GM23338 (cell line): ENCODE results near the gene TNFRSF4. TPM values are rescaled to one million over a fixed set of nuclear protein-coding genes. Genes with fewer than 3 reads are reported as not detected.

ENCODE experiments used
- ATAC-seq: fragments of 200-7000 bp; cut with Tn5 transposase; 3 replicates; pipeline ENCODE4 v1.9.1; 2020
- DNase-seq: peaks from one replicate; pipeline ENCODE4 v3.0.0-alpha.2; 2015; ENCODE audit warnings: low spot score
- H2AFZ ChIP-seq: fragments of 200-600 bp; sonication (generic); 2 replicates; pipeline ENCODE4 v1.8.0; 2016; ENCODE audit warnings: antibody characterized with exemption, mild to moderate bottlenecking, moderate library complexity
- H3F3A ChIP-seq: fragments of 200-600 bp; sonication (generic); replicated peaks from 2 replicates; pipeline ENCODE4 v1.8.0; 2017; ENCODE audit warnings: antibody characterized with exemption, mixed run types, low read depth
- H3K27ac ChIP-seq: fragments of 200-600 bp; sonication (generic); 2 replicates; pipeline ENCODE4 v1.6.1; 2016; ENCODE audit warnings: low read depth
- H3K27me3 ChIP-seq: fragments of 200-600 bp; sonication (generic); 2 replicates; pipeline ENCODE4 v1.8.0; 2016; ENCODE audit warnings: mild to moderate bottlenecking, mixed run types, moderate library complexity; ENCODE audit not compliant: insufficient read depth
- H3K36me3 ChIP-seq: fragments of 200-600 bp; sonication (generic); 2 replicates; pipeline ENCODE4 v1.8.0; 2016; ENCODE audit warnings: mild to moderate bottlenecking; ENCODE audit not compliant: insufficient read depth
- H3K4me1 ChIP-seq: fragments of 200-600 bp; sonication (generic); 2 replicates; pipeline ENCODE4 v1.8.0; 2016; ENCODE audit warnings: mild to moderate bottlenecking, moderate library complexity; ENCODE audit not compliant: insufficient read depth
- H3K4me2 ChIP-seq: fragments of 200-600 bp; sonication (generic); 2 replicates; pipeline ENCODE4 v1.7.1; 2017; ENCODE audit warnings: mixed run types
- H3K4me3 ChIP-seq: fragments of 200-600 bp; sonication (generic); 2 replicates; pipeline ENCODE4 v1.6.1; 2016; ENCODE audit warnings: mixed run types
- H3K79me2 ChIP-seq: fragments of 200-600 bp; sonication (generic); replicated peaks from 2 replicates; pipeline ENCODE4 v1.8.0; 2017; ENCODE audit warnings: mild to moderate bottlenecking; ENCODE audit not compliant: insufficient read depth
- H3K9me2 ChIP-seq: fragments of 200-600 bp; sonication (generic); 2 replicates; pipeline ENCODE4 v1.8.0; 2017; ENCODE audit not compliant: insufficient read depth
- H4K20me1 ChIP-seq: fragments of 200-600 bp; sonication (generic); replicated peaks from 2 replicates; pipeline ENCODE4 v1.8.0; 2017; ENCODE audit warnings: mild to moderate bottlenecking; ENCODE audit not compliant: insufficient read depth
- H3K27ac Mint-ChIP-seq: 2 replicates; pipeline ENCODE4 v1.8.0; 2020; ENCODE audit warnings: inconsistent platforms, mild to moderate bottlenecking, moderate library complexity, mixed read lengths
- H3K27me3 Mint-ChIP-seq: 3 replicates; pipeline ENCODE4 v1.8.0; 2022; ENCODE audit warnings: low read depth, mild to moderate bottlenecking, moderate library complexity, mixed read lengths, inconsistent platforms; ENCODE audit not compliant: insufficient read depth, poor library complexity
- H3K36me3 Mint-ChIP-seq: 3 replicates; pipeline ENCODE4 v1.8.0; 2021; ENCODE audit warnings: low read depth, mild to moderate bottlenecking, inconsistent platforms, moderate library complexity, mixed read lengths
- H3K4me1 Mint-ChIP-seq: 3 replicates; pipeline ENCODE4 v1.8.0; 2020; ENCODE audit warnings: mild to moderate bottlenecking, inconsistent platforms, mixed read lengths
- H3K4me3 Mint-ChIP-seq: 3 replicates; pipeline ENCODE4 v1.8.0; 2021; ENCODE audit warnings: moderate library complexity, mild to moderate bottlenecking, inconsistent platforms, mixed read lengths
- H3K9me3 Mint-ChIP-seq: 3 replicates; pipeline ENCODE4 v1.8.0; 2020; ENCODE audit warnings: moderate library complexity, mild to moderate bottlenecking, inconsistent platforms, mixed read lengths
- CREB1 ChIP-seq: fragments of 250-450 bp; sonication (Bioruptor Pico); IDR thresholded peaks from 2 replicates; pipeline ENCODE4 v1.5.0; 2020; ENCODE audit warnings: low read depth, mild to moderate bottlenecking, moderate library complexity
- CTCF ChIP-seq, 2 experiments: fragments of 200-600 bp in 1 of 2; sonication (generic) in 1 of 2; conservative IDR thresholded peaks; 2 replicates each; pipeline versions ENCODE4 v1.5.1 to v1.6.1; 2016 to 2017; ENCODE audit warnings: antibody characterized with exemption in 2 of 2, low read depth in 2 of 2, mild to moderate bottlenecking in 2 of 2, moderate library complexity in 1 of 2
- ETS1 ChIP-seq: IDR thresholded peaks from 2 replicates; pipeline ENCODE4 v1.6.1; 2016; ENCODE audit warnings: antibody characterized with exemption
- EZH2 ChIP-seq: fragments of 200-600 bp; sonication (generic); IDR thresholded peaks from one replicate; pipeline ENCODE4 v1.8.0; 2017; ENCODE audit warnings: antibody characterized with exemption, mild to moderate bottlenecking, low read depth; ENCODE audit not compliant: unreplicated experiment
- EZH2phosphoT487 ChIP-seq: fragments of 200-600 bp; sonication (generic); IDR thresholded peaks from one replicate; pipeline ENCODE4 v1.8.1; 2018; ENCODE audit warnings: antibody characterized with exemption; ENCODE audit not compliant: unreplicated experiment
- JUNB ChIP-seq: IDR thresholded peaks from one replicate; pipeline ENCODE4 v1.6.1; 2016; ENCODE audit warnings: antibody characterized with exemption; ENCODE audit not compliant: unreplicated experiment
- NANOG ChIP-seq: IDR thresholded peaks from 2 replicates; pipeline ENCODE4 v1.6.1; 2016; ENCODE audit warnings: antibody characterized with exemption, borderline replicate concordance
- POLR2AphosphoS5 ChIP-seq: IDR thresholded peaks from 2 replicates; pipeline ENCODE4 v1.6.1; 2016; ENCODE audit warnings: antibody characterized with exemption, low read depth
- REST ChIP-seq: IDR thresholded peaks from one replicate; pipeline ENCODE4 v1.6.1; 2018; ENCODE audit warnings: antibody characterized with exemption; ENCODE audit not compliant: unreplicated experiment
- STAT1 ChIP-seq: IDR thresholded peaks from one replicate; pipeline ENCODE4 v1.6.1; 2016; ENCODE audit warnings: antibody characterized with exemption; ENCODE audit not compliant: unreplicated experiment
- ZNF114 ChIP-seq: fragments of 250-450 bp; sonication (Bioruptor Pico); IDR thresholded peaks from 2 replicates; pipeline ENCODE4 v1.5.0; 2020; ENCODE audit warnings: mild to moderate bottlenecking, moderate library complexity
- ZNF331 ChIP-seq: fragments of 250-450 bp; sonication (Bioruptor Pico); IDR thresholded peaks from 2 replicates; pipeline ENCODE4 v1.5.0; 2020; ENCODE audit warnings: low read depth, mild to moderate bottlenecking, moderate library complexity
- ZNF462 ChIP-seq: fragments of 250-450 bp; sonication (Bioruptor Pico); IDR thresholded peaks from 2 replicates; pipeline ENCODE4 v1.5.0; 2020; ENCODE audit warnings: mild to moderate bottlenecking, moderate library complexity
- polyA plus RNA-seq: library from polyadenylated mRNA; unstranded; fragments of >200 nt; fragmentation: Nextera tagmentation; extraction: Ambion mirVana; gene quantifications from 2 replicates; pipeline ENCODE4 v1.2.1, GENCODE V29; 2016
- total RNA-seq: library from RNA; depleted of rRNA; stranded (reverse); fragments of >200 nt; shearing (Covaris generic); gene quantifications from 2 replicates; pipeline ENCODE4 v1.2.3, GENCODE V29; 2014

The TNFRSF4 gene
- total and polyA plus RNA-seq, 2 experiments from 2014 or later = not detected

GRCh38 chr1:1243807-1244191 is 29.8 kb upstream of the TNFRSF4 start:
- Histone ChIP-seq H3F3A (no peaks in the 10 kb centered on the region), H2AFZ (no peak overlapping the region), H3K27ac (no peak overlapping the region), H4K20me1 (no peaks in the 10 kb centered on the region), H3K36me3 (no peaks in the 10 kb centered on the region), H3K79me2 (no peaks in the 10 kb centered on the region), H3K27me3 (peaks cover 10% of the 10 kb centered on the region; the same call in 1 of the 2 replicates), H3K4me1 (peaks cover 3% of the 10 kb centered on the region; the same call in 1 of the 2 replicates), H3K4me3 (no peak overlapping the region), H3K4me2 (no peak overlapping the region), H3K9me2 (no peaks in the 10 kb centered on the region)
- no peak overlapping the region for H3K27ac Mint-ChIP-seq
- ATAC-seq (no peak), DNase-seq (no peak)
- H3K9me3 Mint-ChIP-seq = no peaks in the 10 kb centered on the region
- TF ChIP-seq ZNF462 (no peak), NANOG (no peak), ZNF331 (no peak), ETS1 (no peak), POLR2AphosphoS5 (no peak), CREB1 (no peak), STAT1 (no peak), REST (no peak), JUNB (no peak), EZH2 (no peak), EZH2phosphoT487 (no peak), CTCF (conservative IDR thresholded peaks at IDR 0.05; ENCODE audit: low read depth in 2 of 2) (no peak), ZNF114 (CRISPR knock-in tag) (no peak)
- no peaks in the 10 kb centered on the region for H3K4me1 Mint-ChIP-seq
- H3K4me3 Mint-ChIP-seq = no peak overlapping the region
- peaks cover 6% of the 10 kb centered on the region for H3K27me3 Mint-ChIP-seq
- H3K36me3 Mint-ChIP-seq = no peaks in the 10 kb centered on the region
